Stimulated activated naive CD8-positive, alpha-beta T cell treated with anti-CD3 and anti-CD28 coated beads, Interleukin-15, amount 100 ng/mL, for 72 hours (primary cell): ENCODE measurements around the gene GPR17.

Experiments used
- ATAC-seq: fragments of 150-1000 bp; cut with Tn5 transposase; 2 replicates; pipeline ENCODE4 v1.10.0; 2021; ENCODE audit warnings: mild to moderate bottlenecking, moderate library complexity
- DNase-seq, 2 donors: peaks; one replicate each; pipeline ENCODE4 v3.0.0; 2021 to 2022
- H3K27ac Mint-ChIP-seq, 2 donors: one replicate each; pipeline ENCODE4 v1.8.0; 2022; ENCODE audit warnings: mild to moderate bottlenecking in 2 of 2, mixed read lengths in 2 of 2, moderate library complexity in 2 of 2
- H3K27me3 Mint-ChIP-seq: one replicate; pipeline ENCODE4 v1.8.0; 2022; ENCODE audit warnings: mixed read lengths
- H3K4me1 Mint-ChIP-seq: one replicate; pipeline ENCODE4 v1.8.0; 2022; ENCODE audit warnings: mild to moderate bottlenecking, mixed read lengths
- H3K4me3 Mint-ChIP-seq, 2 donors: one replicate each; pipeline ENCODE4 v1.8.0; 2022; ENCODE audit warnings: mild to moderate bottlenecking in 2 of 2, mixed read lengths in 2 of 2, moderate library complexity in 1 of 2
- H3K9me3 Mint-ChIP-seq, 2 donors: one replicate each; pipeline ENCODE4 v1.8.0; 2022; ENCODE audit warnings: mixed read lengths in 2 of 2

Gene GPR17

DNA sequence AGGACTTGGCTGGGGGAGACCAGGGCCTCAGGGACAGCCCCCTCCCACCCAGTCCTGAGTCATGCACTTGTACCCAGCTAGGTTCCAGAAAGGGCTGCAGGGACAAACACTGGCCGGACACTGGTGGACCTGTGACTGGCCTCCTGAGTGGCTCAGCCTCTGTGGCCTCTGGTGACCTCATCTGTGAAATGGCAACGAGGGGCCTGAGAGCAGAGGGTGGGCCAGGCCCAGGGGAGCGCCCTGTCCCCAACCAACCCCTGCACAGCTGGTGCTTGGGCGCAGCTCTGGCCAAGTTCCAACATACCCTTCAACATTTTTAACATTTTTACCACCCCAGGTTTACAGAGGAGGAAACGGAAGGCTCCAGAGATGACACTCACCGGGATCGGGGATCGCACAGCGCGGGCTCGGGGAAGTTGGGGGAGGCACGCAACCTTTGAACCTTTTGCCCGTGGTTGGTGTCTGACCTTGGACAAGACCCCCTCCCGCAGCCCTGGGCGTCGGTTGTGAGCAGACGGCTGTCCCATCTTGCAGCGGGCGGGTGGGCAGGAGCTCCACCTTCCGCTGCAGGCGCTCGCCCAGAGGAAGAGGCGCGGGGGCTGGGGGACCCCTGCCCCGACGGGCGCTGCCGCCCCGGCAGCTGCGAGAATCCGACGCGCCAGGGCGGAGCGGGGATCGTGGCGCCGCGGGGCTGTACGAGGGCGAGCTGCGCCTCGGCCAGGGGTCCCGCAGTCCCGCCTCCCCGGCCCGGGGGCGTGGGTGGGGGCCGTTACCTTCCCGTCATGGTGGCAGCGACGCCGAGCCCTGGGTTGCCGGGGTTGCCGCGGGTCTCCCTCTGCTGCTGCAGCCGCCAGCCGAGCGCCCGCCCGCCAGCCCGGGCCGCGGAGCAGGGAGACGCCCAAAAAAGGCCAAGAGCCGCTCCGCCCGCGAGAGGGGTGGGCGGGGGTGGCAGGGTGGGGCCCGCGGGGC lies 28.6 kb downstream of the GPR17 start:
- DNase-seq (peak; percentile 27 to 30), ATAC-seq (peak; percentile 51)
- Mint-ChIP-seq H3K4me3 (peak overlapping the region; percentile 75 to 78), H3K27ac (peak overlapping the region in 1 of 2 donors; percentile 70), H3K27me3 (peaks cover 77% of the 10 kb centered on the region), H3K4me1 (peaks cover 6% of the 10 kb centered on the region), H3K9me3 (no peaks in the 10 kb centered on the region)

DNA sequence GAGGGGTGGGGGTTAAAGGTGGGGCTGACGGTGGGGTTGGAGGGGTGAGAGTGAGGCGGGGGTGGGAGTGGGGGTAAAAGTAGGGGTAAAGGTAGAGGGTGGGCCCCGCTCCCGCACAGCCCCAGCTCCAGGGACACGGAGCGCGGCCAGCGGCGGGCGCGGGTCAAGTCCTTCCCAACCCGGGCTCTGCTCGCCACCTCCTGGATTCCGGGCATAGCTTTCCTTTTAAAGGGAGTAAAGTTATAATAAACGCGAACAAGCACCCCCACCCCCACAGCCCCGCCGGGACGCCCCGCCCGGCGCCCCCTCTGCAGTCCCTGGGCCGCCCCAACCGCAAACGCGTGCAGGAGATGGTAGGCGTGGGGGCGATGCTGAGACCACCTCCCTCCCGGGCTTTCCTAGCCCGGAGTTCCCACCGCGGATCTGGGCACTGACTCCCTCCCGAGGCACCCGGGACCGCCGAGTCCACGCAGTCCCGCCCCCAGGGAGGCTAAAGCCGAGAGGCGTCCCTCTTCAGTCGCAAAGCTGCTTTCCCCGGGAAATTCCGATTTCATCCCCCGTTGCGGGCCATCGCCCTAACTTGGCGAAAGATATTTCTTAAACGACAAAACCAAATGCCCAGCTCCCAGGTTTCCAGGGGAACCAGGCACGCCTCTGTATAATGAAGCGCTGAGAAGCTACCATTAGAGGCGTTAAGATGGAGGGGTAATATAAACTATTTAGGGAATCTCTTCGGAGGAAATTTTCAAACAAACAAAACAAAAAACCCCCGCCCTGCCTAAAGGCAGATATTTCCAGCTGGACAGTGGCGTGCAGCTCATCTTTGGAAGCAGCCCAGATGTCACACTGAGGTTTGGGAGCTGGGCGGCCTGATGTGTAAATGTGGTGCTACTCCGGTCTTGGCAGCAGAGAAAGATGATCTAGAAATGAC lies 29.6 kb downstream of the GPR17 start, which contains the start of gene LIMS2:
Gene LIMS2 (minus strand): TSS at position 200 of the 931 bp plus-strand sequence. CDS start 506 bp downstream, outside the sequence.
- Mint-ChIP-seq H3K27me3 (peaks cover 74% of the 10 kb centered on the region), H3K9me3 (no peaks in the 10 kb centered on the region), H3K4me3 (peak within 1 kb of the TSS; percentile 75 to 78), H3K4me1 (peaks cover 6% of the 10 kb centered on the region), H3K27ac (peak within 1 kb of the TSS in 1 of 2 donors; percentile 70)
- no peak for DNase-seq
- ATAC-seq: peak; percentile 25

- ATAC-seq (no peak), DNase-seq (no peak)
- peaks cover 12% of the 10 kb centered on the region for H3K4me1 Mint-ChIP-seq
- no peak overlapping the region for H3K4me3 Mint-ChIP-seq
- no peak overlapping the region for H3K27ac Mint-ChIP-seq
- H3K27me3 Mint-ChIP-seq: peaks cover 69% of the 10 kb centered on the region
- H3K9me3 Mint-ChIP-seq: no peaks in the 10 kb centered on the region
Measured at GRCh38 chr2:127676906-127677305, 31.0 kb downstream of the GPR17 start.

DNA sequence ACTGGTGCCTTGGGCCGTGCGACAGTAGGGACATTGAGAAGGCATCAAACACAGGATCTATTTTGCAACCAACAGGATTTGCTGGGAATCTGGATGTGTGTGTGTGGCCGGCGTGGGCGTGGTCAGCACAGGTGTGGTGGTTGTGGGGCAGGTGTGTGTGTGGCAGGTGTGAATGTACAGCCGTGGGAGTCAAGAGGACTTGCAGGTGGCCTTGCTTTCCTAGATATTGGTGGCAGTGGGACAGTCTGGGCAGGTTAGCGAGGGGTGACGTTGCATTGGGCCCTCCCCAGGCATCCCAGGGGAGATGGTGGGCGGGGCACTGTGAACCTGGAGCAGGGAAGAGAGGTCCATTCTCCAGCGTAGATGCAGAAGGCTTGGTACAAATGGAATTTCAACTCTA lies 32.6 kb downstream of the GPR17 start:
- peaks cover 12% of the 10 kb centered on the region for H3K4me1 Mint-ChIP-seq
- H3K27ac Mint-ChIP-seq: no peak overlapping the region
- no peak overlapping the region for H3K4me3 Mint-ChIP-seq
- no peaks in the 10 kb centered on the region for H3K9me3 Mint-ChIP-seq
- peaks cover 52% of the 10 kb centered on the region for H3K27me3 Mint-ChIP-seq
- no peak for ATAC-seq
- no peak for DNase-seq

- Mint-ChIP-seq H3K4me3 (no peak overlapping the region), H3K9me3 (no peaks in the 10 kb centered on the region), H3K4me1 (peaks cover 12% of the 10 kb centered on the region), H3K27me3 (peaks cover 48% of the 10 kb centered on the region), H3K27ac (no peak overlapping the region)
- ATAC-seq (no peak), DNase-seq (no peak)
Measured at GRCh38 chr2:127678991-127679390, 33.0 kb downstream of the GPR17 start.

GRCh38 chr2:127679680-127680361 lies 33.9 kb downstream of the GPR17 start:
- H3K4me3 Mint-ChIP-seq: no peak overlapping the region
- DNase-seq (no peak), ATAC-seq (no peak)
- H3K9me3 Mint-ChIP-seq: no peaks in the 10 kb centered on the region
- peaks cover 6% of the 10 kb centered on the region for H3K4me1 Mint-ChIP-seq
- peak overlapping the region in 1 of 2 donors; percentile 19 for H3K27ac Mint-ChIP-seq
- H3K27me3 Mint-ChIP-seq: peaks cover 40% of the 10 kb centered on the region

- Mint-ChIP-seq H3K27ac (peak overlapping the region in 1 of 2 donors; percentile 36), H3K9me3 (no peaks in the 10 kb centered on the region), H3K27me3 (peaks cover 36% of the 10 kb centered on the region), H3K4me1 (peaks cover 6% of the 10 kb centered on the region), H3K4me3 (no peak overlapping the region)
- DNase-seq (no peak), ATAC-seq (no peak)
Measured at GRCh38 chr2:127680706-127681287, 34.8 kb downstream of the GPR17 start.

GRCh38 chr2:127681288-127681804 lies 35.4 kb downstream of the GPR17 start:
- Mint-ChIP-seq H3K4me1 (peaks cover 6% of the 10 kb centered on the region), H3K4me3 (peak overlapping the region in 1 of 2 donors; percentile 29), H3K27me3 (peaks cover 31% of the 10 kb centered on the region), H3K27ac (no peak overlapping the region), H3K9me3 (no peaks in the 10 kb centered on the region)
- no peak for DNase-seq
- ATAC-seq: no peak

DNA sequence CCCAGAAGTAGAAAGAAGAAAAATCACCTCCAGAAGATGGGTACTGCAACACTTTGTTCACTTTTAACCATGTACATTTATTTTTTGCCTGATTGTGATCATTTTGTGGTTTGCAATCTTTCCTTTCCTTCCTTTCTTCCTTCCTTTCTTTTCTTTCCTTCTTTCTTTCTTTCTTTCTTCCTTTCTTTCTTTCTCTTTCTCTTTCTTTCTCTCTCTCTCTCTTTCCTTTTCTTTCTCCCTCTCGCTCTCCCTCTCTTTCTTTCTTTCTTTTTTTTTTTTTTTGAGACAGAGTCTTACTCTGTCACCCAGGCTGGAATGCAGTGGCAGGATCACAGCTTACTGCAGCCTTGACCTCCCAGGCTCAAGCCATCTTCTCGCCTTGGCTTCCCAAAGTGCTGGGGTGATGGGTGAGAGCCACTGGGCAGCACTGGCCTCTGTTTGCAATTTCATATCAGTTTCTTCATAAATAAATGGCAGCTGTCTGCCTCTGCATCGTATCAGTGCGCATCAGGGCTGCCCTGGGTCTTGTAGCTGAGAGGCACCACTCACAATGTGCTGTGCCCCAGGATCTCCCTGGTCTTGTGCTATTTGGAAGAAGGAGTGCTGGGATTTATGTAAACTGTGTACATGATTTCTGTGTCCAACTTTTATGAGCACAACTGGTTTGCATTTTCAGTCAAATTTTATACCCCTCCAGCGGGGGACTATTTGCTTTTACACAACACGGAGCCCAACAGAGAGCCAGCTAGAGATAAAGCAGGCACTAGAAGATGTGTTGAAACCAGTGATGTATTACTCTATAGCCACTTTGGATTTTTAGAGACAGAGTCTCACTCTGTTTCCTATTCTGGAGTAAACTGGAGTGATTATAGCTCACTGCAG lies 36.3 kb downstream of the GPR17 start:
- Mint-ChIP-seq H3K4me3 (no peak overlapping the region), H3K27me3 (peaks cover 22% of the 10 kb centered on the region)
- ATAC-seq: no peak

GRCh38 chr2:127683056-127683455 lies 37.1 kb downstream of the GPR17 start:
- Mint-ChIP-seq H3K4me1 (peaks cover 6% of the 10 kb centered on the region), H3K4me3 (no peak overlapping the region), H3K27me3 (peaks cover 15% of the 10 kb centered on the region), H3K9me3 (no peaks in the 10 kb centered on the region), H3K27ac (no peak overlapping the region)
- no peak for ATAC-seq
- no peak for DNase-seq

More for the DNA sequence above, 36.3 kb downstream of the GPR17 start:
- H3K27ac Mint-ChIP-seq: no peak overlapping the region
- H3K9me3 Mint-ChIP-seq: no peaks in the 10 kb centered on the region
- no peak for DNase-seq
- peaks cover 6% of the 10 kb centered on the region for H3K4me1 Mint-ChIP-seq

DNA sequence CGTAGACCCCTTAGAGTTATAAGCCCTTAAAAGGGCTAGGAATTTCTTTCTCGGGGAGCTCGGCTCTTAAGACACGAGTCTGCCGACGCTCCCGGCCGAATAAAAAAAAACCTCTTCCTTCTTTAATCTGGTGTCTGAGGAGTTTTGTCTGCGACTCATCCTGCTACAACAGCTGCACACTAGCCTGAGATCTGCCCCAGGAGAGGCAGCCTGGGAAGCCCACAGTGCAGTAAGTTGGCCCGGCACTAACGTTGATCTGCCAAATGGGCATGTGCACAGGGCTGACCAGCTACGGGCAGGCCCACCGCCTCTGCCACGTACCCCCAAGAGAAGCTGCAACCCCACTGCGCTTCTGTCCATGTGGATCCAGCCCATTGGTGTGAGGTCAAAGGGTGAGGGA lies 37.8 kb downstream of the GPR17 start:
- H3K4me3 Mint-ChIP-seq: no peak overlapping the region
- peaks cover 3 to 5% of the 10 kb centered on the region in 2 donors for H3K9me3 Mint-ChIP-seq
- peaks cover 8% of the 10 kb centered on the region for H3K27me3 Mint-ChIP-seq
- ATAC-seq: no peak
- H3K27ac Mint-ChIP-seq: no peak overlapping the region
- no peak for DNase-seq
- H3K4me1 Mint-ChIP-seq: peaks cover 6% of the 10 kb centered on the region

DNA sequence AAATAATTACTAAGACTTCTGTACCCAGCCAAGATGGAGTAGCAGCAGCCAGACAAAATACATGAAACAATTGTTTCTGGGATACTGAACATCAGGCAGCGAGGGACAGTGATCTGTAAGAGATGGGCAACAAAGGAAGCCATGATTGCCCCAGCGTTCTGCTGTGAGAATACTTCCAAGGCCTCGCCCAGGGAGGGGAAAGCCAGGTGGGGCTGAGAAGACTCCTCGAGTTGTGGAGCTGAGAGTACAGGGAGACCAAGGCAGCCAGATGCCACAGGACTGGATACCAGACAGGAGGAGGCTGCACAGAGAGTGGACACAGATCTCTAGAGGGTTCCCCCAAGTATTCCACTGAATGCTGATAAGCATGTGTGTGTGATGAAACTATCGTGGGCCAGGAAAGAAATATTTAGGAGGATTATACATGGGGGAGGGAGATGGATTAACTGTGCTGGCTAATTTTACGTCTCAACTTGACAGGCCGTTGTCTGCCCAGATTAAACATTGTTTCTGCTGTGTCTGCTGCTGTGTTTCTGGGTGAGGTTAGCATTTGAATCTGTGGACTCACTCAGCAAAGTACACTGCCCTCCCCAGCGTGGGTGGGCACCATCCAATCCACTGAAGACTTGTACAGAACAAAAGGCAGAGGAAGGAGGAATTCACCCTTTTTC lies 39.6 kb downstream of the GPR17 start:
- no peak for DNase-seq
- no peak for ATAC-seq
- peaks cover 6% of the 10 kb centered on the region for H3K4me1 Mint-ChIP-seq
- peaks cover 8% of the 10 kb centered on the region for H3K27me3 Mint-ChIP-seq
- H3K4me3 Mint-ChIP-seq: no peak overlapping the region
- H3K27ac Mint-ChIP-seq: peak overlapping the region; percentile 28 to 40
- peaks cover 10 to 14% of the 10 kb centered on the region in 2 donors for H3K9me3 Mint-ChIP-seq

DNA sequence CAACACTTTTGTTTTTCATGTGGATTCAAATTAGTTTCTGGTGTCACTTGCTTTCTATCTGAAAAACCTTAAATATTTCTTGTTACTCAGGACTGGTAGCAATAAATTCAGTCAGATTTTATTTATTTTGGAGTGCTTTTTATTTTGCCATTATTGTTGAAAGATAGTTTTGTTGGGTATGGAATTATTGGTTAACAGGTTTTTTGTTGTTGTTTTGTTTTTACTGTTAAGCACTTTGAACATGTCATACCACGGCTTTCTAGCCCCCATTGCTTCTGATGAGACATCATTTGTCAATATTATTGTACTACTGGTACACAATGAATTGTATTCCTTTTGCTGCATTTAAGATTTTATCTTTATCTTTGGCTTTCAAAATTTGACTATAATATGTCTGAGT lies 42.5 kb downstream of the GPR17 start:
- H3K9me3 Mint-ChIP-seq: peaks cover 21 to 31% of the 10 kb centered on the region in 2 donors
- ATAC-seq (no peak), DNase-seq (no peak)
- no peaks in the 10 kb centered on the region for H3K27me3 Mint-ChIP-seq
- H3K27ac Mint-ChIP-seq: no peak overlapping the region
- H3K4me1 Mint-ChIP-seq: no peaks in the 10 kb centered on the region
- H3K4me3 Mint-ChIP-seq: no peak overlapping the region
